ENCODE results near the gene IER2. TPM values are rescaled to one million over a fixed set of nuclear protein-coding genes. Genes with fewer than 3 reads are reported as not detected.

IER2 gene
- total RNA-seq, 4 donors from 2014 or later, result 14.5 to 52.6 (median 20.2) TPM

DNA sequence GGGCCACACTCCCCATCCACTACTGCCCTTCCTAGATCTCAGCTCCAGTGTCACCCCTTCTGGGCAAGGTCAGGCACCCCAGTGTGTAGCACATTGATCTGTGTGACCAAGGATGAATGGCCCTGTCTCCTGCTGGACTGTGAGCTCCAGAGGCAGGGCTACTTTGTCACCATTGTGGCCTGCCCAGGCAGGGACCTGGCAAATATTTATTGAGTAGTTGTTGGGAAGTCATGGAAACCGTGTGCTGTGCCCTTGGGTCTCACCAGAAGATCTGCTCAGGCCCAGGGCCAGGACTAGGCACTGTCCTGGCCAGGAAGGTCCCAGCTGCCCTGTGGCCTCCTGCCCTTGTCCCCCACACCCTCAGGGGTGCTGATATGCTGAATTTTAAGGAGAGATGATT is 21.6 kb upstream of the IER2 start:
- TF ChIP-seq, protein P1, sequence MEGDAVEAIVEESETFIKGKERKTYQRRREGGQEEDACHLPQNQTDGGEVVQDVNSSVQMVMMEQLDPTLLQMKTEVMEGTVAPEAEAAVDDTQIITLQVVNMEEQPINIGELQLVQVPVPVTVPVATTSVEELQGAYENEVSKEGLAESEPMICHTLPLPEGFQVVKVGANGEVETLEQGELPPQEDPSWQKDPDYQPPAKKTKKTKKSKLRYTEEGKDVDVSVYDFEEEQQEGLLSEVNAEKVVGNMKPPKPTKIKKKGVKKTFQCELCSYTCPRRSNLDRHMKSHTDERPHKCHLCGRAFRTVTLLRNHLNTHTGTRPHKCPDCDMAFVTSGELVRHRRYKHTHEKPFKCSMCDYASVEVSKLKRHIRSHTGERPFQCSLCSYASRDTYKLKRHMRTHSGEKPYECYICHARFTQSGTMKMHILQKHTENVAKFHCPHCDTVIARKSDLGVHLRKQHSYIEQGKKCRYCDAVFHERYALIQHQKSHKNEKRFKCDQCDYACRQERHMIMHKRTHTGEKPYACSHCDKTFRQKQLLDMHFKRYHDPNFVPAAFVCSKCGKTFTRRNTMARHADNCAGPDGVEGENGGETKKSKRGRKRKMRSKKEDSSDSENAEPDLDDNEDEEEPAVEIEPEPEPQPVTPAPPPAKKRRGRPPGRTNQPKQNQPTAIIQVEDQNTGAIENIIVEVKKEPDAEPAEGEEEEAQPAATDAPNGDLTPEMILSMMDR (IDR thresholded peaks at IDR 0.05; ENCODE audit: low read depth), result no peak

DNA sequence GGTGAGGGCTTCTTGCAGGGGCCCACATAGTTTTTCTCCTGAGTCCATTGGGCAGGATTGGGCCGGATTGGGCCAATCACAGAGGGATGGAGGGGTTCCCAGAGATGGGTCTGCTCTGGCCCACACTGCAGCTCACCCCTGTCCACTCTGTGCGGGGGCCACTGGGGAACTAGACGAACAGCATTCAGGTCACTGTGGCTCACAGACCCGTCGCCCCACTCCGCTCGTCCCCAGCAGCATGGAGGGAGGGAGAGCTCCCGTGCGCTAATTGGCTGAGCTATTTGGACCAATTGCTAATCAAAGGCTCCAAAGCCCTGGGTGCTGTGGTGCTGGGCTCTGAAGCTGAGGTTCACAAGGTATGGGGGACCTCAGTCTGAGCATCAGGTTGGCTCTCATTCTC is 20.8 kb upstream of the IER2 start:
- TF ChIP-seq, protein P1 (IDR thresholded peaks at IDR 0.05; ENCODE audit: low read depth), result no peak

DNA sequence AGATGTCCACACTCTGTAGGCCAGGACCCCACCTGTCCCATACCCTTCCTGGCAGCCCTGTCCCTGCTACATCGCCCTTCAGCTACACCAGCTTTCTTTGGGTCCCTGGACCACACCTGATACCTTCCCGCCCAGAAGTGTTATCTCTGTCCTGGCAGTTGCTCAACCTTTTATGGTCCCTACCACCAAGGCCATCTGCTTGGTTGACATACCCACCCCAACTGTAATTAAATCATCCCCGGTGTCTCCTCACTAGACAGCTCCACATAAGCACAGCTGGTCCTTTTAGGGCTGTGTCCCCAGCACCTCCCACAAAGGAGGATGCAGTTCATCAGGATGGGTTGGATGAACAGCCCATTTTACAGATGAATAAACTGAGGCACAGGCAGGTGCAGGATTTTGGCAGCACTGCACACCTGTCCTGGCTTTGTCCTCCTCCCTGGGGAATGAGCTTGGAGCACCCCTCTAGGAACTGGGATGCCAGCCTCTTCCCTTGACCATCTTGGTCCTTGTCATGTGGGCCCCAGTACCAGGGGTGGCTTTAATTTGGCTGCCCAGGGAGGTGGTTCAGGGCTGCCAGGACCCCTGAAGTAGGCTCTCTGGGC is 19.2 kb upstream of the IER2 start:
- TF ChIP-seq, protein P1 (IDR thresholded peaks at IDR 0.05; ENCODE audit: low read depth), result no peak

DNA sequence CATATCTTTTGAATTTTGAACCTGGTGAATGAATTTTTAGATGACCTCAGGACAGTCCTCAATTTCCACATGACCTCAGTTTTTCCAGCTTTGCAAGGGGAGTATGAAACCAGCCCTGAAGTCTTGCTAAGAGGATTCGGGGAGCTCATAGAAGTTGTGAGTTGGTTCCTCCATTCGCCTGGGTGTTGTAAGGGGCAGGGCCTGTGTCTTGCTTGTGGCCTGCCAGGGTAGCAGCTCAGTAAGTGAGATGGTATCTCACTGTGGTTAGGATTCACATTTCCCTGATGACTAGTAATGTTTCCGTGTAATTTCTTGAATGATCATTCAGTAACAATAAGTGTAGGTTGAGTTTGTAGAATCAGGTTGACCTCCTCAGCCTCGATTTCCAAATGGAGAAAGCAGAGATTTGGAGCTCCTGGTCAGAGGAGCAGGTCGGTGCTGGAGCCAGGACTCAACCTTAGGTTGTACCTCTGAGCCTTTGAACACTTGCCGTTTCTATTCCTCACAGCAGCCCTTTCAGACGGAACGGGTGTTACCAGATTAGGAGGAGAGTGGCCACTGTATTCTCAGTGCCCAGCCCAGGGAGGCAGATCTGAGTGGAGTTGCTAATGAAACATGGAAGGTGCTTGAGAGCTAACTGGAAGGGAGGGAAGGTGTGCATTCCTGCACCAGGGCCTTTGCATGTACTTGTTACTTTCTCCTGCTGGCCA is 17.6 kb upstream of the IER2 start:
- TF ChIP-seq, protein P1 (IDR thresholded peaks at IDR 0.05; ENCODE audit: low read depth), result no peak

DNA sequence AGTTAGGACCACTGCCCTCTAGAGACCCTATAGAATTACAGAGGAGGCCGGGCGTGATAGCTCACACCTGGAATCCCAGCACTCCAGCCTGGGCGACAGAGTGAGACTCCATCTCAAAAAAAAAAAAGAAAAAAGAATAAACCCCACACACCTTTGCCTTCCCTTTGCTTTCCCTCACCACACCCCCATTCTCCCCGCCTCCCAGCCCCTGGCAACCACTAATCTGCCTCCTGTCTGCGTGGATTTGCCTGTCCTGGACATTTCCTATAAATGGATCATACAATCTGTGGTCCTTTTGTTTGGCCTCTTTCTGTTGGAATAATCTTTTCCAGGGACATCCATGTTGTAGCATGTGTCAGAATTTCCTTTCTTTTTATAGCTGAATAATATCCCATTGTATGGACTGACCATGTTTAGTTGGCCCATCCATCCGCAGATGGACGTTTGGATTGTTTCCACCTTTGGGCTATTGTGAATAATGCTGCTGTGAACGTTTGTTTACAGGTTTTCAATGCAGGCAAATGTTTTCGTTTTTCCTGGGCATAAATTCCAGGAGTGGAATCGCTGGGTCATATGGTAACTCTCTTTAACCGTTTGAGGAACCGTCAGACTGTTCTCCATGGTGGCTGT is 16.9 kb upstream of the IER2 start:
- TF ChIP-seq, protein P1 (IDR thresholded peaks at IDR 0.05; ENCODE audit: low read depth), result no peak

DNA sequence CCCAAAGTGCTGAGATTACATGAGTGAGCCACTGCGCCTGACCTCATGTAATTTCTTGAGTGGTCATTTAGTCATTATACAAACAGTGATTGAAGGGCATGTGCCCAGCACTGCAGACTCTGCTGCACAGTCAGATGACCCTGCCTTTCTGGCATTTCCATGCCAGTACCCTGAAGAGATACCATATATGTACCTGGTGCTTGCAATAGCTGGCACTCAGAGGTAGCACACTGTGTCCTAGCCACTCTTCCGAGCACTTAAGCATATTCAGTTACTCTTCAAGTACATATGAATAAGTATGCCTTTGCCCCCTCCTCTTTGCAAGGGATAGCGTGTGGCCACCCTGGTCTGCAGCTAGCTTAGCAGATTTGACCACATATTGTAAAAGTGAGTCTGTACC is 15.6 kb upstream of the IER2 start:
- TF ChIP-seq, protein P1 (IDR thresholded peaks at IDR 0.05; ENCODE audit: low read depth), result no peak

Data from subcutaneous adipose tissue (tissue), 4 donors.